OCI-LY7 (cell line): Measurements from ENCODE around the gene INSL6.

ENCODE experiments used
- EZH2phosphoT487 ChIP-seq: fragments of 200-600 bp; sonication (generic); IDR thresholded peaks from 2 replicates; pipeline ENCODE4 v1.6.1; 2018; ENCODE audit warnings: low read depth, borderline replicate concordance, mild to moderate bottlenecking, mixed run types, antibody characterized with exemption, low read length, moderate library complexity, mixed read lengths
- TF ChIP-seq, protein P1 (sequence below): fragments of 200-600 bp; sonication (generic); conservative IDR thresholded peaks from 2 replicates; pipeline ENCODE4 v1.5.1; 2014; ENCODE audit warnings: mild to moderate bottlenecking, antibody characterized with exemption, low read length, moderate library complexity, mixed read lengths

DNA sequence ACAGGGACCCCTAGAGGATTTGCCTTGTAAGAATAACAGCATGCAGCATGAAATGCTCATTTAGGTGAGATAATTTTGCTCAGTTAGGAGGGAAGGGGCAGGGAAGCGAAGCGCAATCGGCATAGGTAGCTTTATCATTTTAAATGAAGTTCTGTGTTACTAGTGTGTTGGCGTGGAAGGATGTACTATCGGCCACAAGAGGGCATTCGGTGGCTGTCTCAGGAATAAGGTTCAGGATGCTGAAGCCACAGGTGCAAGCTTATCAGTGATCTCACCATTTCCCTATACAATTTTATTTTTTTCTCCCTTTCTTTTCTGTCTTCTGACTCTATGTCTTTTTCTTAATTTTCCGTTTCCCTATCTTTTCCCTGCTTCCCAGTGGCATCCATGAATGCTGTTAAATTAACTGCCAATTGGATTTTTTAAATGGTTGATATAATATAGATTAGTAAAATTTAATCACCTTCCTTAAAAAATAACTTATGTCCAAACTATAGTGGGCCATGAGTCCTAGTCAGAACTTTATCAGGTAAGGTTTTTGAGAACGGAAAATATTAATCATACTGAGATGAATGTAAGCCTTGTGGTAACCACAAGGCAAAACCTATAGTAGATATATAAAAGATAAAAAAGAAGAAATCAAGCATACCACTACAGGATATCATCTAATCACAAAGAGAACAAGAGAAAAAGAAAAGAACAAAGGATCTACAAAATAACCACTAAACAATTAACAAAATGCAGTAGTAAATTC lies 1.2 kb upstream of the INSL6 start:
- TF ChIP-seq, protein P1, sequence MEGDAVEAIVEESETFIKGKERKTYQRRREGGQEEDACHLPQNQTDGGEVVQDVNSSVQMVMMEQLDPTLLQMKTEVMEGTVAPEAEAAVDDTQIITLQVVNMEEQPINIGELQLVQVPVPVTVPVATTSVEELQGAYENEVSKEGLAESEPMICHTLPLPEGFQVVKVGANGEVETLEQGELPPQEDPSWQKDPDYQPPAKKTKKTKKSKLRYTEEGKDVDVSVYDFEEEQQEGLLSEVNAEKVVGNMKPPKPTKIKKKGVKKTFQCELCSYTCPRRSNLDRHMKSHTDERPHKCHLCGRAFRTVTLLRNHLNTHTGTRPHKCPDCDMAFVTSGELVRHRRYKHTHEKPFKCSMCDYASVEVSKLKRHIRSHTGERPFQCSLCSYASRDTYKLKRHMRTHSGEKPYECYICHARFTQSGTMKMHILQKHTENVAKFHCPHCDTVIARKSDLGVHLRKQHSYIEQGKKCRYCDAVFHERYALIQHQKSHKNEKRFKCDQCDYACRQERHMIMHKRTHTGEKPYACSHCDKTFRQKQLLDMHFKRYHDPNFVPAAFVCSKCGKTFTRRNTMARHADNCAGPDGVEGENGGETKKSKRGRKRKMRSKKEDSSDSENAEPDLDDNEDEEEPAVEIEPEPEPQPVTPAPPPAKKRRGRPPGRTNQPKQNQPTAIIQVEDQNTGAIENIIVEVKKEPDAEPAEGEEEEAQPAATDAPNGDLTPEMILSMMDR, result peak; percentile 71
- no peak for TF ChIP-seq EZH2phosphoT487
